ENCODE results near the gene NDEL1.

GRCh38 chr17:8392274-8392673, 43.4 kb upstream of the NDEL1 start:
- no peak for TF ChIP-seq EP300 (IDR thresholded peaks at IDR 0.05)
- TF ChIP-seq CTCF (IDR thresholded peaks at IDR 0.05), result no peak
- TF ChIP-seq POLR2AphosphoS5 (IDR thresholded peaks at IDR 0.05), result no peak
- no peak for TF ChIP-seq POLR2A (IDR thresholded peaks at IDR 0.05)

Measured in suprapubic skin (tissue), 4 donors.